HG02798 (cell line): Measurements from ENCODE around the gene FGGY.
"Not testable (repeated sequence)": the region's sequence is repeated elsewhere in the genome, so short reads cannot be mapped to it uniquely, and the experiment has no call there.

Source experiments
- ATAC-seq: cut with Tn5 transposase; IDR thresholded peaks from one replicate; pipeline ENCODE4 v1.9.1; 2021; ENCODE audit warnings: mild to moderate bottlenecking; ENCODE audit not compliant: unreplicated experiment, poor library complexity

The FGGY gene

DNA sequence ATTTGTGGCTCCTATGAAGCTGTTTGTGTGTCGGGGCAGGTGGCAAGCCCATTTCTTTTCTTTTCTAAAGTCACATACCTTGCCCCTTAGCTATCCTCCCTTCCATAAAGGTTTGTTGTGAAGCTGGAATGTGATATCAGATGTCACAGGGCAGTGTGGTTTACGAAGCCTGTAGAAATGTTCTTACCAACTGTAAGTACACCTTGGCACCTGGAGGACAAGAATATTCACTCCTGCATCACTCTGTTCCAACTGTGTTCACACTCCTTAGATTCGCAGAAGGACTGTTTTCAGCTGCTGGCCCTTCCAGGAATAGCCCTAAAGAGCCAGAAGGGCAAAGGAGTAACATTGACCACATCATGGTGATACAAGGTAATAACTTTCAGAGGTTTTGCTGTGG lies 176.9 kb downstream of the FGGY start:
- no peak for ATAC-seq

DNA sequence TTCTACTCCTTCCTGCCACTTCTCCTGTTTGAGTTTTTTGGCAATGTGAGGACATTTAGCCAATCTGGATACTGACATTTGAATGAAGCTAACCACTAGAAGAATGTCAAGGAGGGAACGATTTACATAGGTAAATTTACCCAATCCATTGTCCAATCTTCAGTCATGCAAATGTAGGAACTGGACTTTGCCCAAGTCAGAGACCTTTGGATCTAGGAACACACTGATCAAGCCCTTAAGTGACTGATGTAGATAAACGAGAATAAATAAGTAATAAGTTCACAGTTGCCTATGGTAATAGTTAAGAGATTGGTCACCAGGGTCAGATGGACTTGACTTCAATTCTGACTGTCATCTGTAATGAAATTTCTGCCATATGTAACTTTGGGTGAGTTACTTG lies 177.6 kb downstream of the FGGY start:
- no peak for ATAC-seq

- ATAC-seq: no peak
Observed at GRCh38 chr1:59475737-59476136, 178.8 kb downstream of the FGGY start.

GRCh38 chr1:59477286-59477685 lies 180.4 kb downstream of the FGGY start:
- ATAC-seq: no peak

GRCh38 chr1:59477867-59478266 lies 181.0 kb downstream of the FGGY start:
- no peak for ATAC-seq

- no peak for ATAC-seq
Observed at GRCh38 chr1:59478822-59479221, 181.9 kb downstream of the FGGY start.

DNA sequence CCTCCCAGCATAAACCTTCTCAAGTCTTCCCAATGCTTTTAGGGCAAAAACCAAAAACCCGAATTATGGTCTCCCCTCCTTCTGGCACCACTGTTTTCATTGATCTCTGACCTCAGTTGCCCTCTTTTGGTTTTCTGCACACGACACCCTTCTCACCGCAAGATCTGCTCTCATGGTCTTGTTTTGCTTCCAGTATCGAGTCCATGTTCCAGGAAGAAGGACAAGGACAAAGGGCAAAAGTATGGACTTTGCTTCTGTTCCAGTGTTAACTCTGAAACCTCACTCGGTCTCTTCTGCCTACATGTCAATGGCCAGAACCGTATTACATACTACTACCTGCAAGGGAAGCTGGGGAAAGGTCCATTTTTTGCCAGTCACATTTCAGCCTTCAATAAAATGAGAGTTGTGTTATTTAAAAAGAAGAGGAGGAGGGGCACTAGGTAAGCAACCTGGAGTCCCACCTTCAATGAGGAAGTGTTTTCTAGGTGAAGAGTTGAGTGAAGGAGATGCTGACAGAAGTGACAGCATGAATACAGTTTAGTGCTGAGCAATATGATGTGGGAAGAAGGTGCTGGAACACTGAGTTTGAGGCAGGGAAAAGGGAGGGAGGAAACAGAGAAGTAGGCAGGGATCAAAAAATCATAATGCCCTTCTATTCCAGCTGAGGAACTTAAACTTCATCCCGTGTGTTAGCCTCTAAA lies 183.4 kb downstream of the FGGY start:
- ATAC-seq: no peak

DNA sequence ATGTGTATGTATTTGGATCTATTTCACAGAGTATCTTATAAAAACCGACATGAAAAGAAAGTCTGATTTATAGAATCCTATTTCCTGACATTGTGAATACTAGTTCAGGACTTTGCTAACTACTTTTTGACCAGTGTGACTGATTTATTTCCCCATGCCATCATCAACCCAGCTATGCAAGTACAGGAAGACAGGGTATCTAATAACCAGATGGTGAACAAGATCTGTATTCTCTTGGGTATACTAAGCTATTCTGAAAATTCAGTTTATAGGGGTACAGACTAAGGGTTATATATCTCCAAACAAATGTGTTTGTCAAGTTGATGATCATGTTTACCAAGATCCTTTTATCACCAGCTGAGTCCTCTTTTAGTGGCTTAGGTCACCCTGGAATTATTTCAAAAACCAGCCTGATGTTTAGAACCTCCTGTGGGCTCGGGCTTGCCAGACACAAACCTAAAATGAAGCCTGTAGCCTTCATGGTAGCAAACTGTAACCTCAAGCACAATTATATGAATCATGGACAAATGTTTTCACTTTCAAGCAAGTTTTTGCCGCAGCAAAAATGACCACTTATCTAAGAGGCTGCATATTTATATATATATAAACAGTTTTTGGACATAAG lies 185.1 kb downstream of the FGGY start:
- no peak for ATAC-seq

DNA sequence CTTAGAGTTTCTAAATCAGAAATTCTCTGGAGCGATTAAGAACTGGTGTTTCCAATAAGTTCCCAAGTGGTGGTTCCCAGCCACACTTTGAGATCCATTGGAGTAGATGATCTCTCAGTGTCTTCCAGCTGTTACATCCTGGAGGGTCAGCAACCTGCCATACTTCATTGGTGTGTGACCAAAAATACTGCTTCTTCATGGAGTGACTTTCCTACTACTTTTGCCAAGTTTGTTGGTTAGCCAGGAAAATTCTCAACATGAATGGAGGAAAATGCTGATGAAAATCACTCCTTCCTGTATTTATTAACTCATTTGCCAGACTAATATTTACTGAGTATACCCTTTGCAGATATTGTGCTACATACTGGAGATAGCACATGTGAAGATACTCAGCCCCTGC lies 186.1 kb downstream of the FGGY start:
- ATAC-seq: no peak

DNA sequence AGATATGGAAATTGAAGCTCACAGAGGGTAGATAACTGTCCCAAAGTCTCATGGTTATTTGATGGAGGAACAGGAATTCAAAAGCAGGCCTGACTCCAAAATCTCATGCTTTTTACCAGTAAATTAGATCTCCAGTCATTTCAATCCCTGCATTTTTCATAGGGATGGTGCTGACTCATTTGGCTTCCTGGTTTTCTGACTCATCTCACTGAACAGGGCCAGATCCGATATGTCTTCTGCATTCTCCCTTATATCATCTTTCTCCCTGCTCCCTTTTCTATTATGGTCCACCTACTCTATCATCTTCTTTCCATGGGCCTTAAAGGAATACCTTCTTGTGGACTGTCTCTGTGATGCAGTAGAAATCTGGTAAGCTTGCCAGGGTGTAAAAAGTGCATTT lies 187.2 kb downstream of the FGGY start:
- ATAC-seq: no peak

GRCh38 chr1:59485171-59485570 lies 188.3 kb downstream of the FGGY start:
- ATAC-seq: no peak

DNA sequence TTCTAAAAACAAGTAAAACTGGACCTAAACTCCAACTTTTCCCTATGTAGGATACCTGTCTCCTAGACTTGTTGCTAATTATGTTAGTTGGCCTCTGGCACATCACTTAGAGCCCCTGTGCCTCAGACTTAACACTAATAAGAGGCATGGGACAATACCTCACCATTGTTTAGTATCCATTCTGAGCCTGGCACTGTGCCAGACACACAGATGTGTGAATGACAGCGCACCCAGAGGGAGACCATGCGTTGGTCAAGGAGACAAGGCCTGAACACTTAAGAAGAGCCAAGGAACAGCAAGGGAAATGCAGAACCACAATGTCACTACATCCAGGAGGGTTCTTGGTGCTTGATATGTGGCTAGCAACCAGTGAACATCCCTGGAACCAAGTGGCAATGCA lies 189.1 kb downstream of the FGGY start:
- ATAC-seq: no peak

GRCh38 chr1:59486615-59487014 lies 189.7 kb downstream of the FGGY start:
- no peak for ATAC-seq

DNA sequence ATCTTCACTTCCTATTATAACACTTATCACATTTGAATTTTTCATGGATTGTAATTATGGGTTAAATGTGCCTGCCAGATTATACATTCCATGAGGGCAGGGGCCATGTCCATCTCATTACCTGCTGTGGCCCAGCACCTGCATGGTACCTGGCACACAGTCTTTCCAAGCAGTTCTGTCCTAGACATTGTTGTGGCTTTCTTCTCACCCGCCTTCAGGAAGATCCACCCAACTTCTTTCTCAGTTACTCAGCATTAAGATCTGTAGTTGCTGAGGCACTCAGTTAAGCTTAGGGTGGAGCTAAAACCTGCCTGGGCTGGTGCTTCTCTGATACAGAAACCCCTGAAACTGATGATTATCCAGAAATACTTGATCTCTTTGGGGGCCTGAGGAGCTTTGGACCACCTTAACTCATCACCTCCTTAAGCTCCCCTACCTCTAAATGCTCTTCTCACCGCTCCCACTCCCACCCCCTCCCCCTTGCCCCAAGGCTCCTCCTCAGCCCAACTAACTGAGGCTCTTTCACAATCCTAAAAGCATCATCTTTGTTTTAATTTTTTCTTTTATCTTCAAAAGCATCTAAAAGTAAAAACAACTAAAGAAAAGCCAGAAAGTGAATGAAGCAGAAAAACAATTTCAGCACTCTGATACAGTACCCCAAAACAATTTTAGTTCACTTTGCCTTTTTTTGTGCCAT lies 190.6 kb downstream of the FGGY start:
- no peak for ATAC-seq

DNA sequence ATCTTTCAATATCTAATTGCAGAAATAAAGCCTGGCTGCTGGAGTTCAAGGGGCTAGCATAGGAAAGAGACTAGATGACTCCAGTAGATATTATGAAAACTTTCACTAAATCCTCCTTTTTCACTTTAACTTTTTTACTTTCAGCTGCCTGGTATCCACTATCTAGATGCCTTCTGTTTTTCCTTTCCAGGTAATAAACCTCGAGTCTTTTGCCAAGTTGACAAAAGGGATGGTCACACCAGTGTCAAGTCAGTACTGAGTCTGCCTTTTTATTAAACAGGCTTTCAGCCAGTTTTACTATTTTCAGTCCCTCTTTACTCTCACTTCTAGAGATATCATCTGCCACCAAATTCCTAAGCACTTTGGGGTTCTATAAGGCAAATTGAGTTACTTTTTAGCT lies 195.6 kb downstream of the FGGY start:
- no peak for ATAC-seq

DNA sequence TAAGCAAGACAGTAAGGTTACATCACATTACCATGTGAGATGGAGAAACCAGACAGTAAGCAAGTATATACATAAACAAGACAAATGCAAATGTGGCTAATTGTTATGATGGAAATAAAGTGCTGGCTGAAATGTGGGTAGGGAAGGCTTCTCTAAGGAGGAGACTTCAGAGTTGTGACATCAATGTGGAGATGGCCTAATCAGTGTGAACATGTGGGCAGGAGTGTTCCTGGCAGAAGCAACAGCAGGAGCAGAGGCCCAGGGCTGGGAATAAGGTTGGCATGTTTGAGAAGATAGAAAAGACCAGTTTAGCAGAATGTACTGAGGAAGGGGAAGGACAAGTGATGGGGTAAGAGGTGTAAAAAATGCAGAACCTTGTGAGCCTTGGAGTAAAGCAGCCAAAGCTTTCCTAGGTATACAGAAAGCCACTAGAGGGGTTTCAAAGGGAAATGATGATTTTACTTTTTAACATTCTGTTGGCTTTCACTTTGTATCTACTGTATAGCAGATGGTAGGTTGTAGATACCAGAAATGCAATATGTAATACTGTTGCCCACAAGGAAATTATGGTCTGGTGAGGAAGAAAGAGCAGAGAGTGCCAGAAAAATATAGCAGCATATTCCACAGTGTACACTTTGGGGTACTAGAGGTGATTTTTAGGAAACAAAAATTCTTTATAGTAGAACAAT lies 197.4 kb downstream of the FGGY start:
- ATAC-seq: no peak

DNA sequence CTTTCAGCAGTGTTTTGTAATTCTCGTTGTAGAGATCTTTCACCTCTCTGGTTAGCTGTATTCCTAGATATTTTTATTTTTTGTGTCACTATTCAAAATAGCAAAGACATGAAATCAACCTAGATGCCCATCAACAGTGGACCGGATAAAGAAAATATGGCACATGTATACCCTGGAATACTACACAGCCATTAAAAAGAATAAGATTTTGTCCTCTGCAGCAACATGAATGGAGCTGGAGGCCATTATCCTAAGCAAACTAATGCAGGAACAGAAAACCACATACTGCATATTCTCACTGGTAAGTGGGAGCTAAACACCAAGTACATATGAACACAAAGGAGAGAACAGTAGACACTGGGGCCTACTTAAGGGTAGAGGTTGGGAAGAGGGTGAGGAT lies 199.3 kb downstream of the FGGY start:
- ATAC-seq: not testable (repeated sequence)

- no peak for ATAC-seq
Observed at GRCh38 chr1:59497616-59498015, 200.7 kb downstream of the FGGY start.

- no peak for ATAC-seq
Observed at GRCh38 chr1:59498640-59499039, 201.7 kb downstream of the FGGY start.

- ATAC-seq: no peak
Observed at GRCh38 chr1:59499273-59499942, 202.5 kb downstream of the FGGY start.
